ENCODE data around the gene ARV1.

GRCh38 chr1:231026576-231026975 lies 47.7 kb downstream of the ARV1 start:
- TF ChIP-seq CTCF (IDR thresholded peaks at IDR 0.05) (no peak), POLR2AphosphoS5 (IDR thresholded peaks at IDR 0.05) (no peak), POLR2A (IDR thresholded peaks at IDR 0.05) (no peak), EP300 (IDR thresholded peaks at IDR 0.05) (no peak)
